CD14-positive monocyte (primary cell): Measurements from ENCODE around the gene NDST4. TPM values are rescaled to one million over a fixed set of nuclear protein-coding genes. Genes with fewer than 3 reads are reported as not detected.

ENCODE experiments used
- DNase-seq, 3 donors: peaks; one replicate each; pipeline ENCODE4 v3.0.0-alpha.2; 2011 to 2022
- H2AFZ ChIP-seq: 2 replicates; pipeline ENCODE4 v1.6.0; 2012; ENCODE audit warnings: mild to moderate bottlenecking, low read depth, low read length, inconsistent platforms; ENCODE audit not compliant: insufficient read depth, poor library complexity, severe bottlenecking
- H3K27ac ChIP-seq, 2 donors: 1 replicate in 1 of 2; 2 replicates in 1 of 2; pipeline ENCODE4 v1.5.1; 2012 to 2013; ENCODE audit warnings: low read length in 2 of 2, control low read depth in 1 of 2, inconsistent platforms in 1 of 2, low read depth in 1 of 2, mild to moderate bottlenecking in 1 of 2
- H3K27me3 ChIP-seq, 2 donors: one replicate each; pipeline versions ENCODE4 v1.6.0 to v1.6.1; 2011 to 2013; ENCODE audit warnings: low read length in 2 of 2; ENCODE audit not compliant: control insufficient read depth in 2 of 2, insufficient read depth in 2 of 2
- H3K36me3 ChIP-seq, 2 donors: replicated peaks in 1 of 2; 1 replicate in 1 of 2; 2 replicates in 1 of 2; pipeline versions ENCODE4 v1.5.1 to v1.6.1; 2012 to 2013; ENCODE audit warnings: low read length in 2 of 2, control low read depth in 1 of 2, inconsistent platforms in 1 of 2, mild to moderate bottlenecking in 1 of 2; ENCODE audit not compliant: insufficient read depth in 2 of 2, control insufficient read depth in 1 of 2
- H3K4me1 ChIP-seq, 2 donors: 1 replicate in 1 of 2; 2 replicates in 1 of 2; pipeline versions ENCODE4 v1.5.1 to v1.6.1; 2012 to 2013; ENCODE audit warnings: low read length in 2 of 2, control low read depth in 1 of 2, inconsistent platforms in 1 of 2, mild to moderate bottlenecking in 1 of 2, moderate library complexity in 1 of 2; ENCODE audit not compliant: insufficient read depth in 2 of 2, control insufficient read depth in 1 of 2
- H3K4me2 ChIP-seq: replicated peaks from 2 replicates; pipeline ENCODE3; 2012; ENCODE audit warnings: low read length, moderate library complexity, mild to moderate bottlenecking; ENCODE audit not compliant: poor library complexity, severe bottlenecking; ENCODE audit errors: extremely low read depth
- H3K4me3 ChIP-seq, 3 experiments: fragments of 200-600 bp in 1 of 3; sonication (generic) in 1 of 3; replicated peaks in 1 of 3; 1 replicate in 2 of 3; 2 replicates in 1 of 3; pipeline ENCODE4 v1.5.1; 2011 to 2013; ENCODE audit warnings: low read length in 3 of 3, mild to moderate bottlenecking in 3 of 3, control low read depth in 2 of 3, low read depth in 2 of 3, inconsistent platforms in 1 of 3, moderate library complexity in 1 of 3
- H3K79me2 ChIP-seq: 2 replicates; pipeline ENCODE4 v1.6.0; 2012; ENCODE audit warnings: mild to moderate bottlenecking, control low read depth, inconsistent platforms, low read length, moderate library complexity; ENCODE audit not compliant: insufficient read depth
- H3K9ac ChIP-seq: 2 replicates; pipeline ENCODE4 v1.6.0; 2017; ENCODE audit warnings: low read length, mild to moderate bottlenecking; ENCODE audit not compliant: insufficient read depth, poor library complexity, severe bottlenecking
- H3K9me3 ChIP-seq, 2 donors: replicated peaks in 1 of 2; 1 replicate in 1 of 2; 2 replicates in 1 of 2; pipeline versions ENCODE4 v1.5.1 to v1.6.1; 2012 to 2013; ENCODE audit warnings: low read length in 2 of 2, control low read depth in 1 of 2; ENCODE audit not compliant: control insufficient read depth in 1 of 2, insufficient read depth in 1 of 2
- H4K20me1 ChIP-seq: 2 replicates; pipeline ENCODE4 v1.6.0; 2012; ENCODE audit warnings: mild to moderate bottlenecking, low read length, control low read depth, moderate library complexity; ENCODE audit not compliant: insufficient read depth
- H3K27ac Mint-ChIP-seq, 7 donors: one replicate each; pipeline ENCODE4 v1.8.0; 2020; ENCODE audit warnings: mild to moderate bottlenecking in 7 of 7, mixed read lengths in 7 of 7, moderate library complexity in 6 of 7, inconsistent platforms in 2 of 7
- H3K27me3 Mint-ChIP-seq, 3 donors: one replicate each; pipeline ENCODE4 v1.8.0; 2021 to 2022; ENCODE audit warnings: low read depth in 3 of 3, mild to moderate bottlenecking in 3 of 3, mixed read lengths in 3 of 3, moderate library complexity in 3 of 3, inconsistent platforms in 1 of 3
- H3K36me3 Mint-ChIP-seq, 2 donors: one replicate each; pipeline ENCODE4 v1.8.0; 2020; ENCODE audit warnings: mixed read lengths in 2 of 2, inconsistent platforms in 1 of 2, mild to moderate bottlenecking in 1 of 2
- H3K4me1 Mint-ChIP-seq: one replicate; pipeline ENCODE4 v1.8.0; 2020; ENCODE audit warnings: mild to moderate bottlenecking, mixed read lengths
- H3K4me3 Mint-ChIP-seq, 2 donors: one replicate each; pipeline ENCODE4 v1.8.0; 2020; ENCODE audit warnings: mild to moderate bottlenecking in 2 of 2, mixed read lengths in 2 of 2, moderate library complexity in 1 of 2
- H3K9me3 Mint-ChIP-seq, 7 donors: one replicate each; pipeline ENCODE4 v1.8.0; 2020 to 2022; ENCODE audit warnings: mixed read lengths in 7 of 7, mild to moderate bottlenecking in 6 of 7, moderate library complexity in 6 of 7, inconsistent platforms in 2 of 7
- WGBS: methylation state at CpG from one replicate; pipeline ENCODE4 v1.1.5; 2013; ENCODE audit warnings: missing lambda C conversion rate; ENCODE audit not compliant: insufficient coverage; 5-methylcytosine and 5-hydroxymethylcytosine counted together
- intact Hi-C, 2 donors: fragments of 100-400 bp; cut with micrococcal nuclease; formaldehyde crosslinking; loops; one replicate each; pipeline versions ENCODE4 v1.15.0 to v1.15.1; 2023
- polyA plus RNA-seq, 3 donors: library from polyadenylated mRNA; depleted of rRNA in 1 of 3; unstranded in 2 of 3; stranded (reverse) in 1 of 3; fragments of 300-500 nt in 2 of 3; fragments of >200 nt in 1 of 3; fragmentation: Illumina TruSeq in 2 of 3; gene quantifications; 1 replicate in 2 of 3; 2 replicates in 1 of 3; pipeline ENCODE4 v1.2.3, GENCODE V29; 2012 to 2021
- TF ChIP-seq, protein P1 (sequence below): fragments of 200-600 bp; IDR thresholded peaks from one replicate; pipeline ENCODE4 v1.8.0; 2022; ENCODE audit warnings: antibody characterized with exemption, mild to moderate bottlenecking

Gene NDST4
- polyA plus RNA-seq, 3 donors: not detected

DNA sequence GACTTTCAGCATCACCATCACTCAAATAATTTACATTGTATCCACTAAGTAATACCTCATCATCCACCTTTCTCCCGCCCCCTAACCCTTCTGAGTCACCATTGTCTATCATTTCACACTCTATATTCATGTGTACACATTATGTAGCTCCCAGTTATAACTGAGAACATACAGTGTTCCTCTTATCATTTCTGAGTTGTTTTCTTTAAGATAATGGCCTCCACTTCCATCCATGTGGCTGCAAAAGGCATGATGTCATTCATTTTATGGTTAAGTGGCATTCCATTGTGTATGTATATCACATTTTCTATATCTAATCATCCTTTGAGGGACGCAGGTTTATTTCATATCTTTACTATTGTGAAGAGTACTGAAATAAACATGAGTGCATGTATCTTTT lies 14.6 kb upstream of the NDST4 start:
- H3K36me3 Mint-ChIP-seq: no peaks in the 10 kb centered on the region
- Histone ChIP-seq H3K36me3 (no peaks in the 10 kb centered on the region), H4K20me1 (no peaks in the 10 kb centered on the region), H3K9ac (no peak overlapping the region), H3K4me1 (no peaks in the 10 kb centered on the region), H3K4me3 (no peak overlapping the region), H3K27me3 (no peaks in the 10 kb centered on the region), H3K27ac (no peak overlapping the region), H2AFZ (no peak overlapping the region), H3K79me2 (no peaks in the 10 kb centered on the region), H3K9me3 (peaks cover 0 to 5% of the 10 kb centered on the region in 2 donors), H3K4me2 (no peak overlapping the region)
- no peak overlapping the region for H3K27ac Mint-ChIP-seq
- no peaks in the 10 kb centered on the region for H3K4me1 Mint-ChIP-seq
- no peaks in the 10 kb centered on the region for H3K27me3 Mint-ChIP-seq
- DNase-seq: no peak
- H3K9me3 Mint-ChIP-seq: peaks cover 0 to 2% (median 0%) of the 10 kb centered on the region in 7 donors
- 86% methylated on average over 1 of the region's 2 CpGs for WGBS
- no peak overlapping the region for H3K4me3 Mint-ChIP-seq
- intact Hi-C loops: no loop called here
- TF ChIP-seq, protein P1, sequence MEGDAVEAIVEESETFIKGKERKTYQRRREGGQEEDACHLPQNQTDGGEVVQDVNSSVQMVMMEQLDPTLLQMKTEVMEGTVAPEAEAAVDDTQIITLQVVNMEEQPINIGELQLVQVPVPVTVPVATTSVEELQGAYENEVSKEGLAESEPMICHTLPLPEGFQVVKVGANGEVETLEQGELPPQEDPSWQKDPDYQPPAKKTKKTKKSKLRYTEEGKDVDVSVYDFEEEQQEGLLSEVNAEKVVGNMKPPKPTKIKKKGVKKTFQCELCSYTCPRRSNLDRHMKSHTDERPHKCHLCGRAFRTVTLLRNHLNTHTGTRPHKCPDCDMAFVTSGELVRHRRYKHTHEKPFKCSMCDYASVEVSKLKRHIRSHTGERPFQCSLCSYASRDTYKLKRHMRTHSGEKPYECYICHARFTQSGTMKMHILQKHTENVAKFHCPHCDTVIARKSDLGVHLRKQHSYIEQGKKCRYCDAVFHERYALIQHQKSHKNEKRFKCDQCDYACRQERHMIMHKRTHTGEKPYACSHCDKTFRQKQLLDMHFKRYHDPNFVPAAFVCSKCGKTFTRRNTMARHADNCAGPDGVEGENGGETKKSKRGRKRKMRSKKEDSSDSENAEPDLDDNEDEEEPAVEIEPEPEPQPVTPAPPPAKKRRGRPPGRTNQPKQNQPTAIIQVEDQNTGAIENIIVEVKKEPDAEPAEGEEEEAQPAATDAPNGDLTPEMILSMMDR: no peak

GRCh38 chr4:115126491-115126890 lies 13.1 kb upstream of the NDST4 start:
- no peak overlapping the region for H3K4me3 ChIP-seq
- peaks cover 0 to 5% of the 10 kb centered on the region in 2 donors for H3K9me3 ChIP-seq
- DNase-seq: no peak
- H3K4me2 ChIP-seq: no peak overlapping the region
- H3K36me3 Mint-ChIP-seq: no peaks in the 10 kb centered on the region
- no peaks in the 10 kb centered on the region for H3K36me3 ChIP-seq
- intact Hi-C loops: no loop called here
- no peak overlapping the region for H3K4me3 Mint-ChIP-seq
- no peaks in the 10 kb centered on the region for H3K4me1 ChIP-seq
- H3K9me3 Mint-ChIP-seq: peaks cover 0 to 2% (median 0%) of the 10 kb centered on the region in 7 donors
- no peak overlapping the region for H2AFZ ChIP-seq
- H3K9ac ChIP-seq: no peak overlapping the region
- no peaks in the 10 kb centered on the region for H3K27me3 Mint-ChIP-seq
- no peaks in the 10 kb centered on the region for H3K4me1 Mint-ChIP-seq
- H3K27ac ChIP-seq: no peak overlapping the region
- 85% methylated on average over 2 of the region's 2 CpGs for WGBS
- no peak overlapping the region for H3K27ac Mint-ChIP-seq
- TF ChIP-seq, protein P1: no peak
- no peaks in the 10 kb centered on the region for H3K27me3 ChIP-seq
- no peaks in the 10 kb centered on the region for H3K79me2 ChIP-seq
- H4K20me1 ChIP-seq: no peaks in the 10 kb centered on the region
